Liver (tissue), 9 donors: Measurements from ENCODE around the gene LBX1. TPM values are rescaled to one million over a fixed set of nuclear protein-coding genes. Genes with fewer than 3 reads are reported as not detected.

Experiments used
- DNase-seq: peaks from one replicate; pipeline ENCODE4 v3.0.0-alpha.2; 2017; ENCODE audit warnings: low spot score
- H3K27ac ChIP-seq, 2 donors: one replicate each; pipeline ENCODE4 v1.7.0; 2013; ENCODE audit warnings: inconsistent platforms in 2 of 2, low read length in 2 of 2, control low read depth in 1 of 2, low read depth in 1 of 2, mild to moderate bottlenecking in 1 of 2
- H3K27me3 ChIP-seq, 4 donors: one replicate each; pipeline versions ENCODE4 v1.6.1 to v1.7.0; 2013; ENCODE audit warnings: low read length in 3 of 4, inconsistent platforms in 1 of 4, mild to moderate bottlenecking in 1 of 4, moderate library complexity in 1 of 4; ENCODE audit not compliant: control insufficient read depth in 4 of 4, insufficient read depth in 4 of 4
- H3K36me3 ChIP-seq, 4 donors: one replicate each; pipeline versions ENCODE4 v1.6.1 to v1.7.0; 2013; ENCODE audit warnings: low read length in 3 of 4, mild to moderate bottlenecking in 3 of 4, low read depth in 1 of 4, moderate library complexity in 1 of 4; ENCODE audit not compliant: control insufficient read depth in 4 of 4, insufficient read depth in 3 of 4
- H3K4me1 ChIP-seq, 4 donors: one replicate each; pipeline versions ENCODE4 v1.6.1 to v1.7.0; 2013; ENCODE audit warnings: low read length in 3 of 4, mild to moderate bottlenecking in 3 of 4, moderate library complexity in 1 of 4; ENCODE audit not compliant: control insufficient read depth in 4 of 4, insufficient read depth in 4 of 4
- H3K4me3 ChIP-seq, 3 donors: one replicate each; pipeline versions ENCODE4 v1.6.1 to v1.7.0; 2013; ENCODE audit warnings: low read length in 3 of 3, control low read depth in 1 of 3, low read depth in 1 of 3, mild to moderate bottlenecking in 1 of 3
- H3K9ac ChIP-seq, 2 donors: one replicate each; pipeline ENCODE4 v1.7.0; 2013; ENCODE audit warnings: low read length in 2 of 2, mild to moderate bottlenecking in 2 of 2, moderate library complexity in 2 of 2, control low read depth in 1 of 2, low read depth in 1 of 2
- H3K9me3 ChIP-seq, 4 donors: one replicate each; pipeline versions ENCODE4 v1.6.1 to v1.7.0; 2013; ENCODE audit warnings: low read length in 3 of 4; ENCODE audit not compliant: control insufficient read depth in 4 of 4
- EGR1 ChIP-seq, 2 donors: IDR thresholded peaks; 2 replicates each; pipeline ENCODE4 v1.6.1; 2016 to 2018; ENCODE audit warnings: antibody characterized with exemption in 2 of 2, low read depth in 2 of 2
- FOXA1 ChIP-seq: IDR thresholded peaks from 2 replicates; pipeline ENCODE4 v1.6.1; 2016; ENCODE audit warnings: antibody characterized with exemption
- FOXA2 ChIP-seq: IDR thresholded peaks from 2 replicates; pipeline ENCODE4 v1.6.1; 2016; ENCODE audit warnings: antibody characterized with exemption
- GABPA ChIP-seq, 2 donors: IDR thresholded peaks in 1 of 2; conservative IDR thresholded peaks in 1 of 2; 2 replicates each; pipeline ENCODE4 v1.6.1; 2016; ENCODE audit warnings: antibody characterized with exemption in 2 of 2, mild to moderate bottlenecking in 1 of 2, moderate library complexity in 1 of 2
- HNF4A ChIP-seq, 2 donors: conservative IDR thresholded peaks; 2 replicates each; pipeline ENCODE4 v1.6.1; 2016; ENCODE audit warnings: antibody characterized with exemption in 2 of 2, mild to moderate bottlenecking in 2 of 2
- HNF4G ChIP-seq: IDR thresholded peaks from 2 replicates; pipeline ENCODE4 v1.6.1; 2016; ENCODE audit warnings: antibody characterized with exemption
- JUND ChIP-seq, 2 donors: IDR thresholded peaks; 2 replicates each; pipeline ENCODE4 v1.6.1; 2016; ENCODE audit warnings: antibody characterized with exemption in 2 of 2
- MAX ChIP-seq: IDR thresholded peaks from 2 replicates; pipeline ENCODE4 v1.6.1; 2016; ENCODE audit warnings: antibody characterized with exemption
- NR2F2 ChIP-seq: IDR thresholded peaks from 2 replicates; pipeline ENCODE4 v1.6.1; 2016; ENCODE audit warnings: antibody characterized with exemption
- RAD21 ChIP-seq, 2 donors: IDR thresholded peaks; 2 replicates each; pipeline ENCODE4 v1.6.1; 2016; ENCODE audit warnings: antibody characterized with exemption in 2 of 2, mild to moderate bottlenecking in 2 of 2
- REST ChIP-seq: IDR thresholded peaks from 2 replicates; pipeline ENCODE4 v1.6.1; 2016; ENCODE audit warnings: antibody characterized with exemption, mild to moderate bottlenecking
- RXRA ChIP-seq, 2 donors: IDR thresholded peaks; 2 replicates each; pipeline ENCODE4 v1.6.1; 2017 to 2018; ENCODE audit warnings: antibody characterized with exemption in 2 of 2, mild to moderate bottlenecking in 1 of 2
- SP1 ChIP-seq: IDR thresholded peaks from 2 replicates; pipeline ENCODE4 v1.6.1; 2018; ENCODE audit warnings: antibody characterized with exemption, mild to moderate bottlenecking
- TAF1 ChIP-seq: conservative IDR thresholded peaks from 2 replicates; pipeline ENCODE4 v1.6.1; 2016; ENCODE audit warnings: antibody characterized with exemption, mild to moderate bottlenecking
- YY1 ChIP-seq: IDR thresholded peaks from 2 replicates; pipeline ENCODE4 v1.6.1; 2016; ENCODE audit warnings: antibody characterized with exemption, mild to moderate bottlenecking
- WGBS: extraction: QIAGEN DNeasy Blood & Tissue Kit; methylation state at CpG from one replicate; pipeline ENCODE4 v1.1.7; 2013; 5-methylcytosine and 5-hydroxymethylcytosine counted together
- polyA plus RNA-seq, 2 donors: library from polyadenylated mRNA; stranded (reverse) in 1 of 2; unstranded in 1 of 2; fragments of 200-250 nt in 1 of 2; fragments of >200 nt in 1 of 2; fragmentation: Nextera tagmentation in 1 of 2; extraction: Ambion mirVana in 1 of 2; gene quantifications; one replicate each; pipeline versions ENCODE4 v1.2.1 to v1.2.3, GENCODE V29; 2013 to 2015
- total RNA-seq, 2 donors: library from RNA; depleted of rRNA; stranded (reverse); fragments of >200 nt; gene quantifications; one replicate each; pipeline ENCODE4 v1.2.3, GENCODE V29; 2014
- TF ChIP-seq, protein P1 (sequence below): fragments of 150-350 bp; IDR thresholded peaks from 2 replicates; pipeline ENCODE4 v1.5.1; 2017; ENCODE audit warnings: improper control_type of control experiment, low read depth, low read length; ENCODE audit not compliant: missing input control
- TF ChIP-seq, protein P2 (sequence below): IDR thresholded peaks from 2 replicates; pipeline ENCODE4 v1.6.1; 2016; ENCODE audit warnings: antibody characterized with exemption
- TF ChIP-seq, protein P3 (sequence below): IDR thresholded peaks from 2 replicates; pipeline ENCODE4 v1.6.1; 2016; ENCODE audit warnings: antibody characterized with exemption
- donor health status: healthy.
- donor health status: healthy.
- donor health status: healthy.
- donor health status: healthy.
- donor health status: healthy.

LBX1 gene
- total and polyA plus RNA-seq, 4 donors = not detected

DNA sequence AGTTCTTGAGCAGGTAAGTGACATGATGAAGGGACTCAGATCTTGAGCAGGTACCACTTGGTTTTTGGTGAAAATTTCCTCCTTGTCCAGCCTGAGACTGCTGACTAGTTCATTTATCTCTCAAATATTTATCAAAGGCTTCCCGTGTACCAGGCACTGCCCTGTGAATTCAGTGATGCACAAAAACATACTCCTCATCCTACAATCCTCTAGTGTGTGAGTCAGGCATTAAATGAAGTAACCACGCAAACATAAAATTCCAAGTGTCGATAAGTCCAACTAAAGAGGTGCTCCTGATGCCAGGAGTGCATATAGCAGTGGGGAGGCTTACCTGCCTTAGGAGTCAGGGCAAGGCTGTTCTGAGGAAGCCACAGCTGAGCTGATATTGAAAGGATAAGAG is 41.5 kb upstream of the LBX1 start:
- 64% methylated on average over 3 of the region's 3 CpGs for WGBS
- Histone ChIP-seq H3K36me3 (no peaks in the 10 kb centered on the region), H3K4me3 (no peak overlapping the region), H3K4me1 (no peaks in the 10 kb centered on the region), H3K27ac (no peak overlapping the region), H3K9me3 (no peaks in the 10 kb centered on the region), H3K9ac (no peak overlapping the region), H3K27me3 (peaks cover 0 to 4% (median 0%) of the 10 kb centered on the region in 4 donors)
- TF ChIP-seq FOXA1 (no peak), RAD21 (IDR thresholded peaks at IDR 0.05) (no peak), YY1 (no peak), GABPA (IDR thresholded peaks at IDR 0.05 in 1 of 2, conservative IDR thresholded peaks at IDR 0.05 in 1 of 2) (no peak), RXRA (IDR thresholded peaks at IDR 0.05) (no peak), NR2F2 (no peak), SP1 (no peak), TAF1 (no peak), FOXA2 (no peak), REST (no peak), EGR1 (IDR thresholded peaks at IDR 0.05; ENCODE audit: low read depth in 2 of 2) (no peak), HNF4A (conservative IDR thresholded peaks at IDR 0.05) (no peak)
- TF ChIP-seq, protein P1, sequence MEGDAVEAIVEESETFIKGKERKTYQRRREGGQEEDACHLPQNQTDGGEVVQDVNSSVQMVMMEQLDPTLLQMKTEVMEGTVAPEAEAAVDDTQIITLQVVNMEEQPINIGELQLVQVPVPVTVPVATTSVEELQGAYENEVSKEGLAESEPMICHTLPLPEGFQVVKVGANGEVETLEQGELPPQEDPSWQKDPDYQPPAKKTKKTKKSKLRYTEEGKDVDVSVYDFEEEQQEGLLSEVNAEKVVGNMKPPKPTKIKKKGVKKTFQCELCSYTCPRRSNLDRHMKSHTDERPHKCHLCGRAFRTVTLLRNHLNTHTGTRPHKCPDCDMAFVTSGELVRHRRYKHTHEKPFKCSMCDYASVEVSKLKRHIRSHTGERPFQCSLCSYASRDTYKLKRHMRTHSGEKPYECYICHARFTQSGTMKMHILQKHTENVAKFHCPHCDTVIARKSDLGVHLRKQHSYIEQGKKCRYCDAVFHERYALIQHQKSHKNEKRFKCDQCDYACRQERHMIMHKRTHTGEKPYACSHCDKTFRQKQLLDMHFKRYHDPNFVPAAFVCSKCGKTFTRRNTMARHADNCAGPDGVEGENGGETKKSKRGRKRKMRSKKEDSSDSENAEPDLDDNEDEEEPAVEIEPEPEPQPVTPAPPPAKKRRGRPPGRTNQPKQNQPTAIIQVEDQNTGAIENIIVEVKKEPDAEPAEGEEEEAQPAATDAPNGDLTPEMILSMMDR = no peak
- DNase-seq = no peak

GRCh38 chr10:101267776-101268175 is 38.5 kb upstream of the LBX1 start:
- H3K9me3 ChIP-seq = no peaks in the 10 kb centered on the region
- H3K27me3 ChIP-seq = peaks cover 0 to 7% (median 0%) of the 10 kb centered on the region in 4 donors
- no peaks in the 10 kb centered on the region for H3K36me3 ChIP-seq
- TF ChIP-seq HNF4G (no peak), HNF4A (conservative IDR thresholded peaks at IDR 0.05) (no peak), NR2F2 (no peak), JUND (IDR thresholded peaks at IDR 0.05) (no peak), SP1 (no peak), FOXA1 (no peak), TAF1 (no peak), MAX (no peak), RAD21 (IDR thresholded peaks at IDR 0.05) (no peak), GABPA (IDR thresholded peaks at IDR 0.05 in 1 of 2, conservative IDR thresholded peaks at IDR 0.05 in 1 of 2) (no peak), RXRA (IDR thresholded peaks at IDR 0.05) (no peak), EGR1 (IDR thresholded peaks at IDR 0.05; ENCODE audit: low read depth in 2 of 2) (no peak), FOXA2 (no peak), REST (no peak)
- TF ChIP-seq, protein P2, sequence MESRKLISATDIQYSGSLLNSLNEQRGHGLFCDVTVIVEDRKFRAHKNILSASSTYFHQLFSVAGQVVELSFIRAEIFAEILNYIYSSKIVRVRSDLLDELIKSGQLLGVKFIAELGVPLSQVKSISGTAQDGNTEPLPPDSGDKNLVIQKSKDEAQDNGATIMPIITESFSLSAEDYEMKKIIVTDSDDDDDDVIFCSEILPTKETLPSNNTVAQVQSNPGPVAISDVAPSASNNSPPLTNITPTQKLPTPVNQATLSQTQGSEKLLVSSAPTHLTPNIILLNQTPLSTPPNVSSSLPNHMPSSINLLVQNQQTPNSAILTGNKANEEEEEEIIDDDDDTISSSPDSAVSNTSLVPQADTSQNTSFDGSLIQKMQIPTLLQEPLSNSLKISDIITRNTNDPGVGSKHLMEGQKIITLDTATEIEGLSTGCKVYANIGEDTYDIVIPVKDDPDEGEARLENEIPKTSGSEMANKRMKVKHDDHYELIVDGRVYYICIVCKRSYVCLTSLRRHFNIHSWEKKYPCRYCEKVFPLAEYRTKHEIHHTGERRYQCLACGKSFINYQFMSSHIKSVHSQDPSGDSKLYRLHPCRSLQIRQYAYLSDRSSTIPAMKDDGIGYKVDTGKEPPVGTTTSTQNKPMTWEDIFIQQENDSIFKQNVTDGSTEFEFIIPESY = no peak
- TF ChIP-seq, protein P1 = no peak
- TF ChIP-seq, protein P3, sequence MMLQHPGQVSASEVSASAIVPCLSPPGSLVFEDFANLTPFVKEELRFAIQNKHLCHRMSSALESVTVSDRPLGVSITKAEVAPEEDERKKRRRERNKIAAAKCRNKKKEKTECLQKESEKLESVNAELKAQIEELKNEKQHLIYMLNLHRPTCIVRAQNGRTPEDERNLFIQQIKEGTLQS = no peak
- DNase-seq = no peak
- H3K9ac ChIP-seq = no peak overlapping the region
- no peak overlapping the region for H3K4me3 ChIP-seq
- H3K4me1 ChIP-seq = no peaks in the 10 kb centered on the region
- H3K27ac ChIP-seq = no peak overlapping the region
- WGBS = 90% methylated on average over 4 of the region's 4 CpGs
